RWPE2 (cell line): ENCODE measurements around the gene ARFIP1.

Source experiments
- ATAC-seq: fragments of 200-7000 bp; cut with Tn5 transposase; 3 replicates; pipeline ENCODE4 v1.9.1; 2021; ENCODE audit warnings: low read depth
- DNase-seq: peaks from one replicate; pipeline ENCODE4 v3.0.0-alpha.2; 2020; ENCODE audit warnings: low spot score
- H3K27ac ChIP-seq: fragments of 450-650 bp; 2 replicates; pipeline ENCODE4 v1.5.1; 2017; ENCODE audit warnings: mild to moderate bottlenecking; ENCODE audit not compliant: poor library complexity, severe bottlenecking
- H3K27me3 ChIP-seq: fragments of 250-450 bp; sonication (Bioruptor Pico); 2 replicates; pipeline ENCODE4 v1.5.1; 2021; ENCODE audit warnings: mild to moderate bottlenecking, moderate library complexity; ENCODE audit not compliant: insufficient read depth, poor library complexity, severe bottlenecking
- H3K36me3 ChIP-seq: fragments of 250-450 bp; sonication (Bioruptor Pico); 2 replicates; pipeline ENCODE4 v1.5.1; 2020; ENCODE audit warnings: low read depth, mild to moderate bottlenecking, moderate library complexity
- H3K4me1 ChIP-seq: fragments of 250-450 bp; sonication (Bioruptor Pico); 2 replicates; pipeline ENCODE4 v1.5.1; 2021; ENCODE audit warnings: mild to moderate bottlenecking, moderate library complexity; ENCODE audit not compliant: insufficient read depth, poor library complexity, severe bottlenecking
- H3K4me3 ChIP-seq: fragments of 250-450 bp; sonication (Bioruptor Pico); 2 replicates; pipeline ENCODE4 v1.5.1; 2021; ENCODE audit warnings: mild to moderate bottlenecking, moderate library complexity; ENCODE audit not compliant: severe bottlenecking
- H3K9me3 ChIP-seq: fragments of 250-450 bp; sonication (Bioruptor Pico); 2 replicates; pipeline ENCODE4 v1.5.1; 2021; ENCODE audit warnings: mild to moderate bottlenecking, moderate library complexity; ENCODE audit not compliant: severe bottlenecking
- CTCF ChIP-seq: fragments of 450-650 bp; IDR thresholded peaks from one replicate; pipeline ENCODE4 v1.5.1; 2017; ENCODE audit warnings: mild to moderate bottlenecking, moderate library complexity; ENCODE audit not compliant: poor library complexity, severe bottlenecking

ARFIP1 gene

GRCh38 chr4:152920768-152921167 is 141.0 kb downstream of the ARFIP1 start:
- no peaks in the 10 kb centered on the region for H3K4me1 ChIP-seq
- H3K27ac ChIP-seq, result no peak overlapping the region
- no peak for ATAC-seq
- no peaks in the 10 kb centered on the region for H3K36me3 ChIP-seq
- DNase-seq, result no peak
- no peaks in the 10 kb centered on the region for H3K27me3 ChIP-seq
- no peak overlapping the region for H3K4me3 ChIP-seq
- peaks cover 14% of the 10 kb centered on the region for H3K9me3 ChIP-seq
- no peak for TF ChIP-seq CTCF

- no peaks in the 10 kb centered on the region for H3K27me3 ChIP-seq
- no peak for TF ChIP-seq CTCF
- H3K4me3 ChIP-seq, result no peak overlapping the region
- ATAC-seq, result no peak
- H3K9me3 ChIP-seq, result peaks cover 14% of the 10 kb centered on the region
- H3K27ac ChIP-seq, result no peak overlapping the region
- no peaks in the 10 kb centered on the region for H3K36me3 ChIP-seq
- no peaks in the 10 kb centered on the region for H3K4me1 ChIP-seq
- no peak for DNase-seq
Observed at GRCh38 chr4:152921284-152921683, 141.5 kb downstream of the ARFIP1 start.

- ATAC-seq (no peak), DNase-seq (no peak)
- no peaks in the 10 kb centered on the region for H3K36me3 ChIP-seq
- H3K4me3 ChIP-seq, result no peak overlapping the region
- no peaks in the 10 kb centered on the region for H3K4me1 ChIP-seq
- H3K27ac ChIP-seq, result no peak overlapping the region
- TF ChIP-seq CTCF, result no peak
- H3K9me3 ChIP-seq, result peaks cover 4% of the 10 kb centered on the region
- no peaks in the 10 kb centered on the region for H3K27me3 ChIP-seq
Observed at GRCh38 chr4:152925851-152926250, 146.1 kb downstream of the ARFIP1 start.

DNA sequence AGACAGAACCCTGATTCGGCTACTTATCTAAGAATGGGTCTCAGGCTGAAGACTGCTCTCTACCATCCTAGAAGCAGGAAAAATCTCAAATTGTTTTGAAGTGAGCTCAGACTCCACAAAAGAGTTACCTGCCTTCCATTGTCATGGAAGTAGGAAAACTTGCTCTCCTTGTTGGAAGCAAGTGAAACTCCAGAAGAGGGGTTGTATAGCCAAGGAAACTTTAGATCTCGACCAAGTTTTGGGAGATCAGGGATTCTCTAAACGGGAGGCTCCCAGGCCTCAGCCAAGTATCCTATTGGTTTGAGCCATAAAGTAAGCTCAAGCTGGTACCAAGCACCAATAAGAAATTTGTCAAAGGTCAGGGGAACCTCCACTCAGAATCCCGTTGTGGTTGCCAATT is 147.2 kb downstream of the ARFIP1 start:
- Histone ChIP-seq H3K36me3 (no peaks in the 10 kb centered on the region), H3K9me3 (no peaks in the 10 kb centered on the region), H3K27me3 (no peaks in the 10 kb centered on the region), H3K27ac (no peak overlapping the region), H3K4me3 (no peak overlapping the region), H3K4me1 (no peaks in the 10 kb centered on the region)
- ATAC-seq (no peak), DNase-seq (no peak)
- no peak for TF ChIP-seq CTCF

DNA sequence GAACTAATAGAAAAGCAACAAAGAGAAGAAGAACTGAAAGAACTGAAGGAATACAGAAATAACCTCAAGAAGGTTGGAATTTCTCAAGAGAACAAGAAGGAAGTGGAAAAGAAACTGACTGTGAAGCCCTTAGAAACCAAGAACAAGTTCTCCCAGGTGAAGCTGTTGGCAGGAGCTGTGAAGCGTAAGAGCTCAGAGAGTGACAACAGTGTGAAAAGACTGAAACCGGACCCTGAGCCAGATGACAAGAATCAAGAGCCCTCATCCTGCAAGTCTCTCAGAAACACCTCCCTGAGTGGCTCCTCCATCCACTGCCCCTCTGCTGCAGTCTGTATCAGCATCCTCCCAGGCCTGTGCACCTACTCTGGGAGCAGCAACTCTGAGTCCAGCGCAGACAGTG is 148.0 kb downstream of the ARFIP1 start:
- no peaks in the 10 kb centered on the region for H3K36me3 ChIP-seq
- H3K27me3 ChIP-seq, result no peaks in the 10 kb centered on the region
- TF ChIP-seq CTCF, result no peak
- no peak overlapping the region for H3K27ac ChIP-seq
- no peak overlapping the region for H3K4me3 ChIP-seq
- ATAC-seq (no peak), DNase-seq (no peak)
- no peaks in the 10 kb centered on the region for H3K9me3 ChIP-seq
- no peaks in the 10 kb centered on the region for H3K4me1 ChIP-seq
